H1 (cell line): ENCODE results near the gene TACC2. TPM values are rescaled to one million over a fixed set of nuclear protein-coding genes. Genes with fewer than 3 reads are reported as not detected.

Experiments
- ATF3 ChIP-seq: IDR thresholded peaks from 2 replicates; pipeline ENCODE4 v1.6.1; 2011; ENCODE audit warnings: low read depth, mild to moderate bottlenecking, low read length; ENCODE audit not compliant: insufficient read depth
- BACH1 ChIP-seq: IDR thresholded peaks from 2 replicates; pipeline ENCODE4 v1.6.1; 2012; ENCODE audit warnings: low read length, improper control_type of control experiment
- EZH2 ChIP-seq: fragments of 200-600 bp; sonication (generic); IDR thresholded peaks from 2 replicates; pipeline ENCODE4 v1.7.1; 2012; ENCODE audit warnings: low read depth, mild to moderate bottlenecking, moderate library complexity, low read length, inconsistent platforms; ENCODE audit not compliant: severe bottlenecking
- HDAC6 ChIP-seq: IDR thresholded peaks from one replicate; pipeline ENCODE4 v1.7.1; 2012; ENCODE audit warnings: low read depth, mild to moderate bottlenecking, inconsistent platforms, low read length, moderate library complexity
- KDM1A ChIP-seq: fragments of 200-600, 300-600 bp; sonication (generic); IDR thresholded peaks from 2 replicates; pipeline ENCODE4 v1.7.1; 2016; ENCODE audit warnings: mild to moderate bottlenecking, low read length, borderline replicate concordance
- KDM5A ChIP-seq: fragments of 200-600 bp; IDR thresholded peaks from 2 replicates; pipeline ENCODE4 v1.7.1; 2012; ENCODE audit warnings: mild to moderate bottlenecking, low read length, inconsistent platforms, mixed read lengths
- RFX5 ChIP-seq: IDR thresholded peaks from 2 replicates; pipeline ENCODE4 v1.6.1; 2011; ENCODE audit warnings: low read depth, low read length, improper control_type of control experiment, borderline replicate concordance
- polyA plus RNA-seq, 7 experiments: library from polyadenylated mRNA; depleted of rRNA in 3 of 7; stranded (reverse) in 5 of 7; unstranded in 2 of 7; fragments of >200 nt in 5 of 7; fragments of 200-250 nt in 2 of 7; gene quantifications; 1 replicate in 5 of 7; 2 replicates in 1 of 7; 4 replicates in 1 of 7; pipeline versions ENCODE4 v1.2.1 to v1.2.3, GENCODE V29; 2011 to 2013; ENCODE audit warnings: missing spikeins in 2 of 7, mixed read lengths in 2 of 7
- total RNA-seq: library from RNA; stranded (reverse); fragmentation: NEBNext Ultra II Directional; extraction: Animal tissue kit (Norgen Biotek cat#: 25700); gene quantifications from 2 replicates; pipeline ENCODE4 v1.2.1, GENCODE V29; 2021

TACC2 gene
- total and polyA plus RNA-seq, 2 of the 8 experiments (the other 6 are each of a cell fraction or from before 2014, with no cell fraction given) = 21.2 to 46.6 TPM

GRCh38 chr10:122135251-122136025 is 146.5 kb downstream of the TACC2 start (continued):
- TF ChIP-seq ATF3 = no peak
- TF ChIP-seq KDM1A = no peak
- no peak for TF ChIP-seq EZH2
- TF ChIP-seq HDAC6 = no peak
- TF ChIP-seq BACH1 = no peak
- no peak for TF ChIP-seq RFX5
- TF ChIP-seq KDM5A = no peak
